Ascending aorta (tissue), 2 donors: ENCODE results near the gene SMURF2. TPM values are rescaled to one million over a fixed set of nuclear protein-coding genes. Genes with fewer than 3 reads are reported as not detected.

Experiments
- DNase-seq, 2 donors: peaks; one replicate each; pipeline ENCODE4 v3.0.0-alpha.2; 2019; ENCODE audit warnings: low spot score in 2 of 2
- H3K27ac ChIP-seq, 2 donors: fragments of 200-600 bp; sonication (generic); one replicate each; pipeline ENCODE4 v1.5.1; 2016 to 2017; ENCODE audit warnings: mild to moderate bottlenecking in 1 of 2
- H3K27me3 ChIP-seq: fragments of 200-600 bp; sonication (generic); one replicate; pipeline ENCODE4 v1.5.1; 2017
- H3K36me3 ChIP-seq, 2 donors: fragments of 200-600 bp; sonication (generic); one replicate each; pipeline ENCODE4 v1.5.1; 2016
- H3K4me1 ChIP-seq, 2 donors: fragments of 200-600 bp; sonication (generic); one replicate each; pipeline ENCODE4 v1.5.1; 2016 to 2017; ENCODE audit warnings: mild to moderate bottlenecking in 1 of 2
- H3K4me3 ChIP-seq, 2 donors: fragments of 200-600 bp; sonication (generic); one replicate each; pipeline ENCODE4 v1.5.1; 2016 to 2017; ENCODE audit warnings: mild to moderate bottlenecking in 1 of 2
- H3K9me3 ChIP-seq, 2 donors: fragments of 200-600 bp; sonication (generic); one replicate each; pipeline ENCODE4 v1.5.1; 2016
- CTCF ChIP-seq, 3 experiments: fragments of 200-600 bp in 2 of 3; fragments of 450-650 bp in 1 of 3; sonication (generic) in 2 of 3; IDR thresholded peaks; one replicate each; pipeline ENCODE4 v1.5.1; 2016 to 2019; ENCODE audit warnings: antibody characterized with exemption in 3 of 3, mild to moderate bottlenecking in 1 of 3, moderate library complexity in 1 of 3
- intact Hi-C: fragments of 100-400 bp; cut with DNase I; formaldehyde crosslinking; loops from one replicate; pipeline ENCODE4 v1.15.1; 2023
- total RNA-seq: library from RNA; depleted of rRNA; stranded (reverse); fragments of >200 nt; gene quantifications from one replicate; pipeline ENCODE4 v1.1.0, GENCODE V29; 2016

SMURF2 gene
- total RNA-seq, 1 donor from 2014 or later, result 17.6 TPM

GRCh38 chr17:64687376-64687775 lies 25.3 kb upstream of the SMURF2 start:
- Histone ChIP-seq H3K27me3 (no peaks in the 10 kb centered on the region), H3K4me1 (peaks cover 0 to 2% of the 10 kb centered on the region in 2 donors), H3K36me3 (no peaks in the 10 kb centered on the region), H3K9me3 (no peaks in the 10 kb centered on the region), H3K27ac (no peak overlapping the region), H3K4me3 (no peak overlapping the region)
- no peak for DNase-seq
- intact Hi-C loops, result no loop called here
- TF ChIP-seq CTCF (IDR thresholded peaks at IDR 0.05), result no peak

DNA sequence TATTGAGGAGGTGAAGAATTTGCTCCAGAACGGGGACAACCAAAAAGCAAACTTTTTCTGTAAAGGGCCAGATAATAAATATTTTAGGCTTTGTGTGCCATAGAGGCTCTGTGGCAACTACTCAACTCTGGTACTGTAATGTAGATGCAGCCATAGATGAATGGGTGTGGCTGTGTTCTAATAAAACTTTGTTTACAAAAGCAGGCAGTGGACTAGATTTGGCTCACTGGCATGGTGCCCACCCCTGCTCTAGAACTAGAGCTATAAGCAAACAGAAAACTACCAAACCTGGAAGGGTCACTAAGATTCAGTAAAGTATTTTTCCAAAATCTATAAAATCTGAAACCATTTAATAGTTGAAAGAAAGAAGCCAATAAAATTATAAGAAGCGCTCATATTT lies 24.6 kb upstream of the SMURF2 start:
- Histone ChIP-seq H3K27me3 (no peaks in the 10 kb centered on the region), H3K4me1 (no peaks in the 10 kb centered on the region), H3K27ac (no peak overlapping the region), H3K9me3 (no peaks in the 10 kb centered on the region), H3K4me3 (no peak overlapping the region), H3K36me3 (no peaks in the 10 kb centered on the region)
- intact Hi-C loops, result no loop called here
- no peak for TF ChIP-seq CTCF (IDR thresholded peaks at IDR 0.05)
- no peak for DNase-seq

- TF ChIP-seq CTCF (IDR thresholded peaks at IDR 0.05), result no peak
- Histone ChIP-seq H3K4me1 (no peaks in the 10 kb centered on the region), H3K9me3 (no peaks in the 10 kb centered on the region), H3K27ac (no peak overlapping the region), H3K36me3 (no peaks in the 10 kb centered on the region), H3K27me3 (no peaks in the 10 kb centered on the region), H3K4me3 (no peak overlapping the region)
- no peak for DNase-seq
- intact Hi-C loops, result no loop called here
These were observed 23.6 kb upstream of the SMURF2 start for GRCh38 chr17:64685705-64686104.

DNA sequence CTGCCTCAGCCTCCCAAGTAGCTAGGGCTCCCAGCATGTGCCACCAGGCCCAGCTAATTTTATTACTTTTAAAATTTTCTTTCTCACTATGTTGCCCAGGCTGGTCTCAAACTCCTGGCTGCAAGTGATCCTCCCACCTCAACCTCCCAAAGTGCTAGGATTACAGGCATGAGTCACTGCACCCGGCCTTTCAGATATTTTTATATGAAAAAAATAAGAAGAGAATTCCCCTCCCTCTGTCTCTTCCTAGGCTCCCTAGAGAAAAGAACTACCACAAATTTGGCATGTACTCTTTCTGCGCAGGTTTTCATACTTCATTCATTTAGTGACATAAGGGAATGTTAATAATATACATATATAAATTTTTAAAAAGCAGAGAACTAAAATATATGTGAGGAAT lies 21.7 kb upstream of the SMURF2 start:
- Histone ChIP-seq H3K36me3 (no peaks in the 10 kb centered on the region), H3K27ac (no peak overlapping the region), H3K4me3 (no peak overlapping the region), H3K27me3 (no peaks in the 10 kb centered on the region), H3K4me1 (no peaks in the 10 kb centered on the region), H3K9me3 (no peaks in the 10 kb centered on the region)
- intact Hi-C loops, result no loop called here
- TF ChIP-seq CTCF (IDR thresholded peaks at IDR 0.05), result no peak
- DNase-seq, result no peak

DNA sequence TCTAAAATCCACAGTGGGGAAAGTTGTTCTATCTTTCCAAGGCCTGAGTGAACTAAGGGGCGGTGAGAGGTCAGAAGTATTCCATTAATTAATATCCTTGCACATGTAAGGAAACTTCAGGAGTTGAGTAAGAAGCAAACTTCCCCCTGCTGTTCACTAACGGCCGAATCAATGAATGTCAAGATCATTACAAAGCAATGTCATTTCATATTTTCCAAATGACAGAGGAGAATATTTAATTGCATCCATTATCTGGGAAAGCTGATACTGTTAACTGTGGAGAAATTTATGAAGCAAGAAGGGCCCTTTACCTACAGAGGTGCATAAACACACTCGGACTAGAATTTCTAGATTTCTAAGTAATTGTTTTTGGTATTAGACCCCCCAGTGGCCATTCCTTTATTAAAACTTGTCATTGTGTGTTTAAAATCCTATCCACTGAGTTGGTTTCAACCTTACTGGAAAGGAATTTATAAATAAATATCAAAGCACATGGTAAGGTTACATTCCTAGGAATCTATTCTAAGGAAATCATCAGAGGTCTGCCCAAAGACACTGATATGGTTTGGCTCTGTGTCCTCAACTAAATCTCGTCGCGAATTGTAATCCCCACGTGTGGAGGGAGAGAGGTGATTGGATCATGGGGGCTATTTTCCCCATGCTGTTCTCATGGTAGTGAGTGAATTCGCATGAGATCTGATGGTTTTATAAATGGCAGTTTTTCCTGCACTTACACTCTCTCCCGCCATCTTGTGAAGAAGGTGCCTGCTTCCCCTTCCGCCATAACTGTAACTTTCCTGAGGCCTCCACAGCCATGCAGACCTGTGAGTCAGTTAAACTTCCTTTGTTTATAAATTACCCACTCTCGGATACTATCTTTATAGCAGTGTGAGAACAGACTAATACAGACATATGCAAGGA lies 20.4 kb upstream of the SMURF2 start:
- Histone ChIP-seq H3K27ac (no peak overlapping the region), H3K4me3 (no peak overlapping the region), H3K4me1 (no peaks in the 10 kb centered on the region), H3K36me3 (no peaks in the 10 kb centered on the region), H3K9me3 (no peaks in the 10 kb centered on the region), H3K27me3 (no peaks in the 10 kb centered on the region)
- DNase-seq, result no peak
- TF ChIP-seq CTCF (IDR thresholded peaks at IDR 0.05), result no peak
- intact Hi-C loops, result no loop called here
